Measurements from ENCODE around the gene KCNJ4.

DNA sequence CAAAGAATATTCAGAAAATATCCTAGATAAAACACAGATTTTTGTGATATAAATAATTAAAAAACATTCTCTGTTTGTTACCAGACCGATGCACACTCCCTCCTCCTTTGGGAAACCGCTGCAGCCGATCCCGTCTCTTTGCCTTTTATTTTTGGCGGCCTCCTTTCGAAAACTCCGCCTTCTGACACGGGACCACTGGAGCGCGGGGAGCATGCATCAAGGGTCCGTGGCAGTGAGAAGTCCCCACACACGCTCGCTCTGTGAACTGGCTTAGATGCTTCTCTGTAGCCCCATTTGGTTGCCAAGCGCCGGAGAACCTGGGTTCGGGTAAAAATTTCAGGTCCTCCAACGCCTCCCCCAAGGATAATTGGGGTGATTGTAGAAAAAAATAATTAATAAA, 34.1 kb upstream of the KCNJ4 start:
- TF ChIP-seq, protein P1, sequence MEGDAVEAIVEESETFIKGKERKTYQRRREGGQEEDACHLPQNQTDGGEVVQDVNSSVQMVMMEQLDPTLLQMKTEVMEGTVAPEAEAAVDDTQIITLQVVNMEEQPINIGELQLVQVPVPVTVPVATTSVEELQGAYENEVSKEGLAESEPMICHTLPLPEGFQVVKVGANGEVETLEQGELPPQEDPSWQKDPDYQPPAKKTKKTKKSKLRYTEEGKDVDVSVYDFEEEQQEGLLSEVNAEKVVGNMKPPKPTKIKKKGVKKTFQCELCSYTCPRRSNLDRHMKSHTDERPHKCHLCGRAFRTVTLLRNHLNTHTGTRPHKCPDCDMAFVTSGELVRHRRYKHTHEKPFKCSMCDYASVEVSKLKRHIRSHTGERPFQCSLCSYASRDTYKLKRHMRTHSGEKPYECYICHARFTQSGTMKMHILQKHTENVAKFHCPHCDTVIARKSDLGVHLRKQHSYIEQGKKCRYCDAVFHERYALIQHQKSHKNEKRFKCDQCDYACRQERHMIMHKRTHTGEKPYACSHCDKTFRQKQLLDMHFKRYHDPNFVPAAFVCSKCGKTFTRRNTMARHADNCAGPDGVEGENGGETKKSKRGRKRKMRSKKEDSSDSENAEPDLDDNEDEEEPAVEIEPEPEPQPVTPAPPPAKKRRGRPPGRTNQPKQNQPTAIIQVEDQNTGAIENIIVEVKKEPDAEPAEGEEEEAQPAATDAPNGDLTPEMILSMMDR (IDR thresholded peaks at IDR 0.05) = no peak
- no peak for TF ChIP-seq POLR2A (IDR thresholded peaks at IDR 0.05)

Measured in Peyer's patch (tissue), 4 donors.